Hepatocyte (in vitro differentiated cells): ENCODE measurements around the gene TFEB. TPM values are rescaled to one million over a fixed set of nuclear protein-coding genes. Genes with fewer than 3 reads are reported as not detected.

Source experiments
- DNase-seq: peaks from one replicate; pipeline ENCODE4 v3.0.0-alpha.2; 2016; ENCODE audit warnings: low spot score
- H2AFZ ChIP-seq: fragments of 200-600 bp; sonication (generic); 2 replicates; pipeline ENCODE4 v1.6.0; 2016; ENCODE audit warnings: antibody characterized with exemption, mild to moderate bottlenecking
- H3K27ac ChIP-seq: fragments of 200-600 bp; sonication (generic); 2 replicates; pipeline ENCODE4 v1.5.1; 2016; ENCODE audit warnings: mild to moderate bottlenecking
- H3K27me3 ChIP-seq: fragments of 200-600 bp; sonication (generic); 2 replicates; pipeline ENCODE4 v1.6.1; 2016
- H3K36me3 ChIP-seq: fragments of 200-600 bp; sonication (generic); replicated peaks from 2 replicates; pipeline ENCODE4 v1.5.1; 2016; ENCODE audit warnings: low read depth; ENCODE audit not compliant: insufficient read depth
- H3K4me1 ChIP-seq: fragments of 200-600 bp; sonication (generic); 2 replicates; pipeline ENCODE4 v1.5.1; 2016; ENCODE audit warnings: mild to moderate bottlenecking, moderate library complexity; ENCODE audit not compliant: insufficient read depth
- H3K4me2 ChIP-seq: fragments of 200-600 bp; sonication (generic); 2 replicates; pipeline ENCODE4 v1.6.0; 2016
- H3K4me3 ChIP-seq: fragments of 200-600 bp; sonication (generic); 2 replicates; pipeline ENCODE4 v1.5.1; 2016; ENCODE audit warnings: mild to moderate bottlenecking
- H3K79me2 ChIP-seq: fragments of 200-600 bp; sonication (generic); 2 replicates; pipeline ENCODE4 v1.6.0; 2017; ENCODE audit warnings: mild to moderate bottlenecking
- H3K9me2 ChIP-seq: fragments of 200-600 bp; sonication (generic); replicated peaks from 2 replicates; pipeline ENCODE4 v1.6.0; 2017; ENCODE audit warnings: mild to moderate bottlenecking; ENCODE audit not compliant: insufficient read depth
- H3K9me3 ChIP-seq: fragments of 200-600 bp; sonication (generic); 2 replicates; pipeline ENCODE4 v1.5.1; 2016; ENCODE audit warnings: low read depth, mild to moderate bottlenecking
- H4K20me1 ChIP-seq: fragments of 200-600 bp; sonication (generic); 2 replicates; pipeline ENCODE4 v1.6.0; 2016; ENCODE audit warnings: mild to moderate bottlenecking; ENCODE audit not compliant: insufficient read depth, poor library complexity, severe bottlenecking
- CTCF ChIP-seq: fragments of 200-600 bp; sonication (generic); IDR thresholded peaks from 2 replicates; pipeline ENCODE4 v1.5.1; 2016; ENCODE audit warnings: antibody characterized with exemption, mild to moderate bottlenecking; ENCODE audit not compliant: poor library complexity
- EZH2 ChIP-seq: fragments of 200-600 bp; sonication (generic); IDR thresholded peaks from 2 replicates; pipeline ENCODE4 v1.6.1; 2016; ENCODE audit warnings: antibody characterized with exemption, mild to moderate bottlenecking, borderline replicate concordance
- EZH2phosphoT487 ChIP-seq: fragments of 200-600 bp; sonication (generic); IDR thresholded peaks from one replicate; pipeline ENCODE4 v1.6.1; 2018; ENCODE audit warnings: antibody characterized with exemption, mild to moderate bottlenecking, low read depth, moderate library complexity; ENCODE audit not compliant: unreplicated experiment, severe bottlenecking
- WGBS: methylation state at CpG from one replicate; pipeline ENCODE4 v1.1.6; 2016; ENCODE audit warnings: low lambda C conversion rate; ENCODE audit errors: missing lambda C conversion rate; 5-methylcytosine and 5-hydroxymethylcytosine counted together
- polyA plus RNA-seq: library from polyadenylated mRNA; unstranded; fragments of >200 nt; fragmentation: Nextera tagmentation; extraction: Ambion mirVana; gene quantifications from 2 replicates; pipeline ENCODE4 v1.2.1, GENCODE V29; 2016
- total RNA-seq: library from RNA; depleted of rRNA; stranded (reverse); fragments of >200 nt; gene quantifications from 2 replicates; pipeline ENCODE4 v1.2.3, GENCODE V29; 2014

TFEB gene
- total and polyA plus RNA-seq, 2 experiments from 2014 or later: 14.2 to 32.7 TPM

- Histone ChIP-seq H3K36me3 (no peaks in the 10 kb centered on the region), H3K4me1 (peaks cover 27% of the 10 kb centered on the region), H3K79me2 (no peaks in the 10 kb centered on the region), H3K9me2 (no peaks in the 10 kb centered on the region), H4K20me1 (no peaks in the 10 kb centered on the region), H3K4me2 (no peak overlapping the region), H3K27ac (peak overlapping the region; percentile 93), H3K27me3 (no peaks in the 10 kb centered on the region), H3K9me3 (no peaks in the 10 kb centered on the region), H3K4me3 (no peak overlapping the region), H2AFZ (no peak overlapping the region)
- DNase-seq: no peak
- TF ChIP-seq CTCF: no peak
- no peak for TF ChIP-seq EZH2phosphoT487
- TF ChIP-seq EZH2: no peak
- 92% methylated on average over 13 of the region's 13 CpGs for WGBS
Observed at GRCh38 chr6:41740366-41741162, 5.2 kb upstream of the TFEB start.

- H2AFZ ChIP-seq: no peak overlapping the region
- no peaks in the 10 kb centered on the region for H3K79me2 ChIP-seq
- no peaks in the 10 kb centered on the region for H3K9me3 ChIP-seq
- H3K27ac ChIP-seq: peak overlapping the region; percentile 29
- no peak overlapping the region for H3K4me2 ChIP-seq
- WGBS: 58% methylated on average over 4 of the region's 4 CpGs
- TF ChIP-seq EZH2phosphoT487 (no peak), EZH2 (no peak), CTCF (no peak)
- H3K4me1 ChIP-seq: peaks cover 27% of the 10 kb centered on the region
- no peaks in the 10 kb centered on the region for H4K20me1 ChIP-seq
- no peaks in the 10 kb centered on the region for H3K9me2 ChIP-seq
- H3K4me3 ChIP-seq: no peak overlapping the region
- no peak for DNase-seq
- H3K27me3 ChIP-seq: no peaks in the 10 kb centered on the region
- H3K36me3 ChIP-seq: no peaks in the 10 kb centered on the region
Observed at GRCh38 chr6:41739041-41739440, 3.6 kb upstream of the TFEB start.

- no peak overlapping the region for H3K4me3 ChIP-seq
- no peaks in the 10 kb centered on the region for H3K9me3 ChIP-seq
- no peak overlapping the region for H2AFZ ChIP-seq
- H3K79me2 ChIP-seq: no peaks in the 10 kb centered on the region
- peaks cover 36% of the 10 kb centered on the region for H3K4me1 ChIP-seq
- no peaks in the 10 kb centered on the region for H3K9me2 ChIP-seq
- no peaks in the 10 kb centered on the region for H4K20me1 ChIP-seq
- no peaks in the 10 kb centered on the region for H3K27me3 ChIP-seq
- 90% methylated on average over 6 of the region's 6 CpGs for WGBS
- H3K27ac ChIP-seq: no peak overlapping the region
- H3K4me2 ChIP-seq: no peak overlapping the region
- TF ChIP-seq EZH2 (no peak), EZH2phosphoT487 (no peak), CTCF (no peak)
- no peaks in the 10 kb centered on the region for H3K36me3 ChIP-seq
- DNase-seq: no peak
Observed at GRCh38 chr6:41737591-41738130, 2.3 kb upstream of the TFEB start.
